Sigmoid colon (tissue), 4 donors: Measurements from ENCODE around the gene CUX1.

Source experiments
- CTCF ChIP-seq, 4 experiments: fragments of 450-650 bp in 3 of 4; fragments of 200-600 bp in 1 of 4; IDR thresholded peaks; one replicate each; pipeline ENCODE4 v1.5.1; 2016 to 2019; ENCODE audit warnings: antibody characterized with exemption in 4 of 4, mild to moderate bottlenecking in 3 of 4, moderate library complexity in 2 of 4
- EP300 ChIP-seq, 4 donors: sonication (generic); formaldehyde crosslinking; IDR thresholded peaks; one replicate each; pipeline ENCODE4 v1.6.1; 2017; ENCODE audit warnings: antibody characterized with exemption in 4 of 4
- POLR2A ChIP-seq, 2 donors: fragments of 450-650 bp; IDR thresholded peaks; one replicate each; pipeline ENCODE4 v1.6.1; 2016; ENCODE audit warnings: antibody characterized with exemption in 2 of 2, mild to moderate bottlenecking in 2 of 2, moderate library complexity in 2 of 2
- POLR2AphosphoS5 ChIP-seq, 4 donors: sonication (generic); formaldehyde crosslinking; IDR thresholded peaks; one replicate each; pipeline ENCODE4 v1.6.1; 2017; ENCODE audit warnings: antibody characterized with exemption in 4 of 4

GRCh38 chr7:102258749-102259107, 441.3 kb downstream of the CUX1 start:
- TF ChIP-seq CTCF (IDR thresholded peaks at IDR 0.05), result no peak
- no peak for TF ChIP-seq POLR2AphosphoS5 (IDR thresholded peaks at IDR 0.05)
- no peak for TF ChIP-seq EP300 (IDR thresholded peaks at IDR 0.05)
- TF ChIP-seq POLR2A (IDR thresholded peaks at IDR 0.05), result no peak
